HFFc6 (cell line): ENCODE measurements around the gene SH3GL1. TPM values are rescaled to one million over a fixed set of nuclear protein-coding genes. Genes with fewer than 3 reads are reported as not detected.

Experiments used
- DNase-seq: peaks from one replicate; pipeline ENCODE4 v3.0.0-alpha.2; 2018
- H3K27ac Mint-ChIP-seq: 2 replicates; pipeline ENCODE4 v1.8.0; 2020; ENCODE audit warnings: mild to moderate bottlenecking, mixed read lengths
- H3K27me3 Mint-ChIP-seq: 2 replicates; pipeline ENCODE4 v1.8.0; 2021; ENCODE audit warnings: mild to moderate bottlenecking, moderate library complexity, mixed read lengths; ENCODE audit not compliant: insufficient read depth
- H3K36me3 Mint-ChIP-seq: 2 replicates; pipeline ENCODE4 v1.8.0; 2021; ENCODE audit warnings: low read depth, mixed read lengths
- H3K4me1 Mint-ChIP-seq: 2 replicates; pipeline ENCODE4 v1.8.0; 2020; ENCODE audit warnings: low read depth, mixed read lengths
- H3K4me3 Mint-ChIP-seq: 2 replicates; pipeline ENCODE4 v1.8.0; 2020; ENCODE audit warnings: mild to moderate bottlenecking, moderate library complexity, mixed read lengths
- H3K9me3 Mint-ChIP-seq: 2 replicates; pipeline ENCODE4 v1.8.0; 2020; ENCODE audit warnings: mild to moderate bottlenecking, mixed read lengths
- CTCF ChIP-seq: fragments of 200-600 bp; sonication (generic); IDR thresholded peaks from 2 replicates; pipeline ENCODE4 v1.5.0; 2021; ENCODE audit warnings: antibody characterized with exemption, mild to moderate bottlenecking
- total RNA-seq, 6 experiments: library from RNA; stranded (reverse); fragmentation: NEBNext Ultra II Directional; extraction: Animal tissue kit (Norgen Biotek cat#: 25700); gene quantifications; 2 replicates in 1 of 6; 3 replicates in 5 of 6; pipeline ENCODE4 v1.2.3, GENCODE V29; 2021

Gene SH3GL1
- total RNA-seq, 6 experiments from 2014 or later, result 102 to 126 (median 110) TPM

- H3K4me1 Mint-ChIP-seq, result peaks cover 48% of the 10 kb centered on the region
- peaks cover 3% of the 10 kb centered on the region; the same call in 1 of the 2 replicates for H3K27me3 Mint-ChIP-seq
- no peaks in the 10 kb centered on the region for H3K9me3 Mint-ChIP-seq
- H3K4me3 Mint-ChIP-seq, result no peak overlapping the region; the same call in 1 of the 2 replicates
- TF ChIP-seq CTCF, result 0 out of 2 replicates have a peak, but pooled peaks have one; percentile 10
- H3K36me3 Mint-ChIP-seq, result no peaks in the 10 kb centered on the region; the same call in 1 of the 2 replicates
- no peak for DNase-seq
- H3K27ac Mint-ChIP-seq, result peak overlapping the region; percentile 88; the same call in 1 of the 2 replicates
These were observed 10.8 kb downstream of the SH3GL1 start for GRCh38 chr19:4389511-4390016.

- H3K4me1 Mint-ChIP-seq, result peaks cover 43% of the 10 kb centered on the region
- TF ChIP-seq CTCF, result no peak
- no peak for DNase-seq
- H3K4me3 Mint-ChIP-seq, result no peak overlapping the region
- peak overlapping the region; percentile 69 for H3K27ac Mint-ChIP-seq
- no peaks in the 10 kb centered on the region for H3K9me3 Mint-ChIP-seq
- peaks cover 3% of the 10 kb centered on the region; the same call in 1 of the 2 replicates for H3K27me3 Mint-ChIP-seq
- no peaks in the 10 kb centered on the region; the same call in 1 of the 2 replicates for H3K36me3 Mint-ChIP-seq
These were observed 11.3 kb downstream of the SH3GL1 start for GRCh38 chr19:4389064-4389375.

GRCh38 chr19:4388337-4389063 lies 11.8 kb downstream of the SH3GL1 start:
- H3K36me3 Mint-ChIP-seq, result no peaks in the 10 kb centered on the region; the same call in 1 of the 2 replicates
- H3K27me3 Mint-ChIP-seq, result peaks cover 3% of the 10 kb centered on the region; the same call in 1 of the 2 replicates
- no peak overlapping the region for H3K4me3 Mint-ChIP-seq
- DNase-seq, result no peak
- TF ChIP-seq CTCF, result no peak
- peaks cover 38% of the 10 kb centered on the region for H3K4me1 Mint-ChIP-seq
- H3K9me3 Mint-ChIP-seq, result no peaks in the 10 kb centered on the region
- H3K27ac Mint-ChIP-seq, result peak overlapping the region; percentile 69; the same call in 1 of the 2 replicates

GRCh38 chr19:4386041-4386782 lies 14.1 kb downstream of the SH3GL1 start:
- peaks cover 19% of the 10 kb centered on the region for H3K4me1 Mint-ChIP-seq
- DNase-seq, result no peak
- H3K27ac Mint-ChIP-seq, result no peak overlapping the region; the same call in 1 of the 2 replicates
- H3K9me3 Mint-ChIP-seq, result no peaks in the 10 kb centered on the region
- no peaks in the 10 kb centered on the region; the same call in 1 of the 2 replicates for H3K36me3 Mint-ChIP-seq
- no peaks in the 10 kb centered on the region for H3K27me3 Mint-ChIP-seq
- H3K4me3 Mint-ChIP-seq, result no peak overlapping the region
- peak; percentile 47 for TF ChIP-seq CTCF

DNA sequence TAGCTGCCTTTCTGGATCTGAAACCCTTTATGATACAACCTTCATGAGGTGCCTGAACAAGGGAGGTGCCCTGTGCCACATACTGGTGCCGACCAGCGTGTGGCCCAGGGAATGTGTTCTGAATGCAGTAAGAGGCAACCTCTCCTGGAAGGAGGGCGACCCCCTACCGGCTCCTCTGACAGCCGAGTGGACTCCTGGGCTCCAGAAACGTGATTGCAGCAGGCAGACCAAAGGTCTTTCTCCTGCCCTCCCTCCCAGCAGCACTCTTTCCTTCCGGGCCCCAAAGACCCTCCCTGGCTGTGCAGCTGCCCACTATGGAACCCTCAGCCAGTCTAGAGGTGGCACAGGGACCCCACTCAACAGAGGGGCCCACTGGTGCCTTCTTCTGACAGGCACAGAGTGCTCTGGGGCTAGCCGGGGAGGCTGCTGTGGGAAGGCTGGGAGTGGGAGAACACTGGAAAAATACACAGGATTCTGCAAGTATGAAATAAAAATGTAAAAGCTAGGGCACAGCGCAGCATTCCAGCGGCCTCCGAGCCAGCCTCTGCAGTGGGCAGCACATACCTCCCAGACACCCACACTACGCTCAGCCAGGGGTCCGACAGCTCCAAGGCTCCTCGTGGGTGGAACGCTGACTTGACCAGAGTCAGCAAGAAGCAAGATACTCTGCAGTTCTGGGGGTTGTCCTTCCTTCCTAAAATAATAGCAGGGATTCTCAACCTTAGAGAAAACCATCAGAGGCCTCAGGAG lies 14.9 kb downstream of the SH3GL1 start:
- H3K27me3 Mint-ChIP-seq, result no peaks in the 10 kb centered on the region
- no peak for TF ChIP-seq CTCF
- H3K36me3 Mint-ChIP-seq, result no peaks in the 10 kb centered on the region; the same call in 1 of the 2 replicates
- H3K4me1 Mint-ChIP-seq, result peaks cover 15% of the 10 kb centered on the region
- no peak overlapping the region for H3K4me3 Mint-ChIP-seq
- DNase-seq, result no peak
- H3K27ac Mint-ChIP-seq, result peak overlapping the region; percentile 46; the same call in 1 of the 2 replicates
- no peaks in the 10 kb centered on the region for H3K9me3 Mint-ChIP-seq
